OCI-LY7 (cell line): Measurements from ENCODE around the gene MRPS12.

ENCODE experiments used
- CTCF ChIP-seq: fragments of 200-600 bp; sonication (generic); conservative IDR thresholded peaks from 2 replicates; pipeline ENCODE4 v1.5.1; 2014; ENCODE audit warnings: mild to moderate bottlenecking, antibody characterized with exemption, low read length, moderate library complexity, mixed read lengths
- EZH2phosphoT487 ChIP-seq: fragments of 200-600 bp; sonication (generic); IDR thresholded peaks from 2 replicates; pipeline ENCODE4 v1.6.1; 2018; ENCODE audit warnings: low read depth, borderline replicate concordance, mild to moderate bottlenecking, mixed run types, antibody characterized with exemption, low read length, moderate library complexity, mixed read lengths

GRCh38 chr19:38928391-38929001 is 2.2 kb upstream of the MRPS12 start:
- TF ChIP-seq CTCF = no peak
- TF ChIP-seq EZH2phosphoT487 = no peak
